Liver (tissue), 9 donors: ENCODE measurements around the gene SLC49A3. TPM values are rescaled to one million over a fixed set of nuclear protein-coding genes. Genes with fewer than 3 reads are reported as not detected.

Experiments
- DNase-seq: peaks from one replicate; pipeline ENCODE4 v3.0.0-alpha.2; 2017; ENCODE audit warnings: low spot score
- H3K27ac ChIP-seq, 2 donors: one replicate each; pipeline ENCODE4 v1.7.0; 2013; ENCODE audit warnings: inconsistent platforms in 2 of 2, low read length in 2 of 2, control low read depth in 1 of 2, low read depth in 1 of 2, mild to moderate bottlenecking in 1 of 2
- H3K27me3 ChIP-seq, 4 donors: one replicate each; pipeline versions ENCODE4 v1.6.1 to v1.7.0; 2013; ENCODE audit warnings: low read length in 3 of 4, inconsistent platforms in 1 of 4, mild to moderate bottlenecking in 1 of 4, moderate library complexity in 1 of 4; ENCODE audit not compliant: control insufficient read depth in 4 of 4, insufficient read depth in 4 of 4
- H3K36me3 ChIP-seq, 4 donors: one replicate each; pipeline versions ENCODE4 v1.6.1 to v1.7.0; 2013; ENCODE audit warnings: low read length in 3 of 4, mild to moderate bottlenecking in 3 of 4, low read depth in 1 of 4, moderate library complexity in 1 of 4; ENCODE audit not compliant: control insufficient read depth in 4 of 4, insufficient read depth in 3 of 4
- H3K4me1 ChIP-seq, 4 donors: one replicate each; pipeline versions ENCODE4 v1.6.1 to v1.7.0; 2013; ENCODE audit warnings: low read length in 3 of 4, mild to moderate bottlenecking in 3 of 4, moderate library complexity in 1 of 4; ENCODE audit not compliant: control insufficient read depth in 4 of 4, insufficient read depth in 4 of 4
- H3K4me3 ChIP-seq, 3 donors: one replicate each; pipeline versions ENCODE4 v1.6.1 to v1.7.0; 2013; ENCODE audit warnings: low read length in 3 of 3, control low read depth in 1 of 3, low read depth in 1 of 3, mild to moderate bottlenecking in 1 of 3
- H3K9ac ChIP-seq, 2 donors: one replicate each; pipeline ENCODE4 v1.7.0; 2013; ENCODE audit warnings: low read length in 2 of 2, mild to moderate bottlenecking in 2 of 2, moderate library complexity in 2 of 2, control low read depth in 1 of 2, low read depth in 1 of 2
- H3K9me3 ChIP-seq, 4 donors: one replicate each; pipeline versions ENCODE4 v1.6.1 to v1.7.0; 2013; ENCODE audit warnings: low read length in 3 of 4; ENCODE audit not compliant: control insufficient read depth in 4 of 4
- ATF3 ChIP-seq: IDR thresholded peaks from 2 replicates; pipeline ENCODE4 v1.6.1; 2016; ENCODE audit warnings: antibody characterized with exemption
- CTCF ChIP-seq: fragments of 150-350 bp; IDR thresholded peaks from 2 replicates; pipeline ENCODE4 v1.5.1; 2017; ENCODE audit warnings: improper control_type of control experiment, low read depth, low read length; ENCODE audit not compliant: missing input control
- EGR1 ChIP-seq, 2 donors: IDR thresholded peaks; 2 replicates each; pipeline ENCODE4 v1.6.1; 2016 to 2018; ENCODE audit warnings: antibody characterized with exemption in 2 of 2, low read depth in 2 of 2
- FOXA1 ChIP-seq: IDR thresholded peaks from 2 replicates; pipeline ENCODE4 v1.6.1; 2016; ENCODE audit warnings: antibody characterized with exemption
- FOXA2 ChIP-seq: IDR thresholded peaks from 2 replicates; pipeline ENCODE4 v1.6.1; 2016; ENCODE audit warnings: antibody characterized with exemption
- GABPA ChIP-seq, 2 donors: IDR thresholded peaks in 1 of 2; conservative IDR thresholded peaks in 1 of 2; 2 replicates each; pipeline ENCODE4 v1.6.1; 2016; ENCODE audit warnings: antibody characterized with exemption in 2 of 2, mild to moderate bottlenecking in 1 of 2, moderate library complexity in 1 of 2
- HNF4A ChIP-seq, 2 donors: conservative IDR thresholded peaks; 2 replicates each; pipeline ENCODE4 v1.6.1; 2016; ENCODE audit warnings: antibody characterized with exemption in 2 of 2, mild to moderate bottlenecking in 2 of 2
- HNF4G ChIP-seq: IDR thresholded peaks from 2 replicates; pipeline ENCODE4 v1.6.1; 2016; ENCODE audit warnings: antibody characterized with exemption
- JUND ChIP-seq, 2 donors: IDR thresholded peaks; 2 replicates each; pipeline ENCODE4 v1.6.1; 2016; ENCODE audit warnings: antibody characterized with exemption in 2 of 2
- NR2F2 ChIP-seq: IDR thresholded peaks from 2 replicates; pipeline ENCODE4 v1.6.1; 2016; ENCODE audit warnings: antibody characterized with exemption
- RAD21 ChIP-seq, 2 donors: IDR thresholded peaks; 2 replicates each; pipeline ENCODE4 v1.6.1; 2016; ENCODE audit warnings: antibody characterized with exemption in 2 of 2, mild to moderate bottlenecking in 2 of 2
- SP1 ChIP-seq: IDR thresholded peaks from 2 replicates; pipeline ENCODE4 v1.6.1; 2018; ENCODE audit warnings: antibody characterized with exemption, mild to moderate bottlenecking
- TAF1 ChIP-seq: conservative IDR thresholded peaks from 2 replicates; pipeline ENCODE4 v1.6.1; 2016; ENCODE audit warnings: antibody characterized with exemption, mild to moderate bottlenecking
- ZBTB33 ChIP-seq: IDR thresholded peaks from 2 replicates; pipeline ENCODE4 v1.6.1; 2016; ENCODE audit warnings: antibody characterized with exemption
- WGBS: extraction: QIAGEN DNeasy Blood & Tissue Kit; methylation state at CpG from one replicate; pipeline ENCODE4 v1.1.7; 2013; 5-methylcytosine and 5-hydroxymethylcytosine counted together
- polyA plus RNA-seq, 2 donors: library from polyadenylated mRNA; stranded (reverse) in 1 of 2; unstranded in 1 of 2; fragments of 200-250 nt in 1 of 2; fragments of >200 nt in 1 of 2; fragmentation: Nextera tagmentation in 1 of 2; extraction: Ambion mirVana in 1 of 2; gene quantifications; one replicate each; pipeline versions ENCODE4 v1.2.1 to v1.2.3, GENCODE V29; 2013 to 2015
- total RNA-seq, 2 donors: library from RNA; depleted of rRNA; stranded (reverse); fragments of >200 nt; gene quantifications; one replicate each; pipeline ENCODE4 v1.2.3, GENCODE V29; 2014
- TF ChIP-seq, protein P1 (sequence below): IDR thresholded peaks from 2 replicates; pipeline ENCODE4 v1.6.1; 2016; ENCODE audit warnings: antibody characterized with exemption, mild to moderate bottlenecking
- TF ChIP-seq, protein P2 (sequence below): IDR thresholded peaks from 2 replicates; pipeline ENCODE4 v1.6.1; 2016; ENCODE audit warnings: antibody characterized with exemption
- donor health status: healthy.
- donor health status: healthy.
- donor health status: healthy.
- donor health status: healthy.
- donor health status: healthy.

Gene SLC49A3
- total and polyA plus RNA-seq, 4 donors, result 0.40 to 3.6 (median 2.0) TPM

DNA sequence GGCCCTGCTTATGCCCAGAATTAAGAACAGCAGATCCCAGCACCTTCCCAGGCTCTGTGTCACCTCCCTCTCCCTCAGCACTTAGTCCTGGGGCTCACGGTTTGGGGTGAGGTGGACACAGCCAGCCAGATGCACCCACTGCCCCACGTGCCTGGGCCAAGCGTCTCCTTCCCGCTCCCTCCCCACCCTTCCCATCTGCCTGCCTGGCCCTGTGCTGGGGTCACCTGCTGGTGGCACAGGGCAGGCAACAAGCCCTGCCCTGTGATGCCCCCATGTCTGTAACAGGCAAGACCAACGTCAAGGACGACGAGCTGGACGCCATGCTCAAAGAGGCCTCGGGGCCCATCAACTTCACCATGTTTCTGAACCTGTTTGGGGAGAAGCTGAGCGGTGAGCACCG is 9.3 kb downstream of the SLC49A3 start:
- DNase-seq, result no peak
- Histone ChIP-seq H3K9ac (no peak overlapping the region), H3K36me3 (no peaks in the 10 kb centered on the region), H3K9me3 (no peaks in the 10 kb centered on the region), H3K4me3 (no peak overlapping the region), H3K27ac (no peak overlapping the region), H3K27me3 (no peaks in the 10 kb centered on the region), H3K4me1 (peaks cover 7 to 24% (median 12%) of the 10 kb centered on the region in 4 donors)
- no peak for TF ChIP-seq FOXA2
- TF ChIP-seq HNF4A (conservative IDR thresholded peaks at IDR 0.05), result no peak
- no peak for TF ChIP-seq NR2F2
- TF ChIP-seq FOXA1, result no peak
- TF ChIP-seq JUND (IDR thresholded peaks at IDR 0.05), result no peak
- TF ChIP-seq, protein P1, sequence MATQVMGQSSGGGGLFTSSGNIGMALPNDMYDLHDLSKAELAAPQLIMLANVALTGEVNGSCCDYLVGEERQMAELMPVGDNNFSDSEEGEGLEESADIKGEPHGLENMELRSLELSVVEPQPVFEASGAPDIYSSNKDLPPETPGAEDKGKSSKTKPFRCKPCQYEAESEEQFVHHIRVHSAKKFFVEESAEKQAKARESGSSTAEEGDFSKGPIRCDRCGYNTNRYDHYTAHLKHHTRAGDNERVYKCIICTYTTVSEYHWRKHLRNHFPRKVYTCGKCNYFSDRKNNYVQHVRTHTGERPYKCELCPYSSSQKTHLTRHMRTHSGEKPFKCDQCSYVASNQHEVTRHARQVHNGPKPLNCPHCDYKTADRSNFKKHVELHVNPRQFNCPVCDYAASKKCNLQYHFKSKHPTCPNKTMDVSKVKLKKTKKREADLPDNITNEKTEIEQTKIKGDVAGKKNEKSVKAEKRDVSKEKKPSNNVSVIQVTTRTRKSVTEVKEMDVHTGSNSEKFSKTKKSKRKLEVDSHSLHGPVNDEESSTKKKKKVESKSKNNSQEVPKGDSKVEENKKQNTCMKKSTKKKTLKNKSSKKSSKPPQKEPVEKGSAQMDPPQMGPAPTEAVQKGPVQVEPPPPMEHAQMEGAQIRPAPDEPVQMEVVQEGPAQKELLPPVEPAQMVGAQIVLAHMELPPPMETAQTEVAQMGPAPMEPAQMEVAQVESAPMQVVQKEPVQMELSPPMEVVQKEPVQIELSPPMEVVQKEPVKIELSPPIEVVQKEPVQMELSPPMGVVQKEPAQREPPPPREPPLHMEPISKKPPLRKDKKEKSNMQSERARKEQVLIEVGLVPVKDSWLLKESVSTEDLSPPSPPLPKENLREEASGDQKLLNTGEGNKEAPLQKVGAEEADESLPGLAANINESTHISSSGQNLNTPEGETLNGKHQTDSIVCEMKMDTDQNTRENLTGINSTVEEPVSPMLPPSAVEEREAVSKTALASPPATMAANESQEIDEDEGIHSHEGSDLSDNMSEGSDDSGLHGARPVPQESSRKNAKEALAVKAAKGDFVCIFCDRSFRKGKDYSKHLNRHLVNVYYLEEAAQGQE, result no peak
- TF ChIP-seq RAD21 (IDR thresholded peaks at IDR 0.05), result no peak
- TF ChIP-seq GABPA (IDR thresholded peaks at IDR 0.05 in 1 of 2, conservative IDR thresholded peaks at IDR 0.05 in 1 of 2), result no peak
- TF ChIP-seq, protein P2, sequence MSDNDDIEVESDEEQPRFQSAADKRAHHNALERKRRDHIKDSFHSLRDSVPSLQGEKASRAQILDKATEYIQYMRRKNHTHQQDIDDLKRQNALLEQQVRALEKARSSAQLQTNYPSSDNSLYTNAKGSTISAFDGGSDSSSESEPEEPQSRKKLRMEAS, result no peak
- TF ChIP-seq HNF4G, result no peak
- TF ChIP-seq CTCF, result no peak
- 90% methylated on average over 11 of the region's 11 CpGs for WGBS

- 92% methylated on average over 13 of the region's 13 CpGs for WGBS
- DNase-seq, result no peak
- Histone ChIP-seq H3K9me3 (no peaks in the 10 kb centered on the region), H3K27ac (no peak overlapping the region), H3K36me3 (no peaks in the 10 kb centered on the region), H3K4me1 (peaks cover 7 to 24% (median 12%) of the 10 kb centered on the region in 4 donors), H3K27me3 (no peaks in the 10 kb centered on the region), H3K9ac (no peak overlapping the region), H3K4me3 (no peak overlapping the region)
- TF ChIP-seq HNF4G (no peak), SP1 (no peak), ZBTB33 (no peak), EGR1 (IDR thresholded peaks at IDR 0.05; ENCODE audit: low read depth in 2 of 2) (no peak), CTCF (no peak), ATF3 (no peak), TAF1 (no peak), GABPA (IDR thresholded peaks at IDR 0.05 in 1 of 2, conservative IDR thresholded peaks at IDR 0.05 in 1 of 2) (no peak), FOXA1 (no peak), NR2F2 (no peak), FOXA2 (no peak)
- TF ChIP-seq, protein P1, result no peak
These were observed 9.9 kb downstream of the SLC49A3 start for GRCh38 chr4:679104-679481.
